ENCODE measurements around the gene CPNE6.

Gene CPNE6

DNA sequence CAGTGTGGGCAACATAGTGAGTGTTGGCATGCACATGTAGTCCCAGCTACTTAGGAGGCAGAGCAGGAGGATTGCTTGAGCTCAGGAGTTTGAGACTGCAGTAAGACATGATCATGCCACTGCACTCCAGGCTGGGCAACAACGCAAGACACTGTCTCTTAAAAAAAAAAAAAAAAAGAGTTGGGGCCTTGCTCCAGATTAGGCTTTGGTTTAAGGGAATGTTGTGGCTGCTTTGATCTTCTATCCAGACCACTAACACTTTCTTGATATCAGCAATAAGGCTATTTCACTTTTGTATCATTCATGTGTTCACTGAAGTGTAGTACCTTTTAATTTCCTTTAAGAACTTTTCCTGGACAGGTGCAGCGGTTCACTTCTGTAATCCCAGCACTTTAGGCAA is 56.3 kb downstream of the CPNE6 start:
- no peaks in the 10 kb centered on the region for H3K9me3 ChIP-seq (ENCODE audit: control insufficient read depth in 1 of 2, low read length in 2 of 2)
- H3K4me1 ChIP-seq (ENCODE audit: control insufficient read depth in 1 of 2, insufficient read depth in 2 of 2, low read length in 2 of 2) = peaks cover 0 to 8% of the 10 kb centered on the region in 2 donors
- no peak overlapping the region for H3K27ac ChIP-seq (ENCODE audit: low read depth, low read length)
- no peak overlapping the region for H3K9ac ChIP-seq (ENCODE audit: low read depth in 1 of 2, low read length in 2 of 2)
- peaks cover 16 to 19% of the 10 kb centered on the region in 2 donors for H3K36me3 ChIP-seq (ENCODE audit: control insufficient read depth in 1 of 2, insufficient read depth in 2 of 2, low read length in 2 of 2)
- H3K4me3 ChIP-seq (ENCODE audit: low read depth in 1 of 2, low read length in 2 of 2) = no peak overlapping the region
- H3K27me3 ChIP-seq (ENCODE audit: control insufficient read depth in 1 of 2, insufficient read depth in 2 of 2, low read length in 2 of 2) = no peaks in the 10 kb centered on the region

Measured in duodenal mucosa (tissue), 2 donors.